Measurements from ENCODE around the gene CKAP5.

GRCh38 chr11:46710821-46711269 is 135.2 kb downstream of the CKAP5 start:
- TF ChIP-seq POLR2A (IDR thresholded peaks at IDR 0.05; ENCODE audit: low read length) = no peak
- TF ChIP-seq GATA1 (IDR thresholded peaks at IDR 0.05; ENCODE audit: low read depth, low read length) = no peak

Measured in erythroblast (primary cell).